PFSK-1 (cell line): ENCODE data around the gene SET.

Experiments used
- POLR2AphosphoS5 ChIP-seq: IDR thresholded peaks from 2 replicates; pipeline ENCODE4 v1.6.1; 2012; ENCODE audit warnings: low read depth, mild to moderate bottlenecking, control low read depth, low read length, moderate library complexity
- REST ChIP-seq, 2 experiments: IDR thresholded peaks; 2 replicates each; pipeline versions ENCODE4 v1.6.1 to v1.8.0; 2011 to 2012; ENCODE audit warnings: low read depth in 2 of 2, low read length in 2 of 2, control low read depth in 1 of 2, inconsistent platforms in 1 of 2, mild to moderate bottlenecking in 1 of 2, moderate library complexity in 1 of 2; ENCODE audit not compliant: insufficient read depth in 1 of 2
- SIN3A ChIP-seq: IDR thresholded peaks from 2 replicates; pipeline ENCODE4 v1.6.1; 2012; ENCODE audit warnings: mild to moderate bottlenecking, low read length, moderate library complexity, borderline replicate concordance; ENCODE audit not compliant: insufficient read depth
- TAF1 ChIP-seq: IDR thresholded peaks from 2 replicates; pipeline ENCODE4 v1.6.1; 2012; ENCODE audit warnings: low read length, control low read depth, borderline replicate concordance; ENCODE audit not compliant: insufficient read depth

- no peak for TF ChIP-seq TAF1
- TF ChIP-seq POLR2AphosphoS5: no peak
- TF ChIP-seq REST (IDR thresholded peaks at IDR 0.05; ENCODE audit: insufficient read depth in 1 of 2, low read depth in 2 of 2, low read length in 2 of 2): no peak
- TF ChIP-seq SIN3A: no peak
Observed at GRCh38 chr9:128704356-128704670, 15.3 kb downstream of the SET start.
